Glutamatergic neuron (in vitro differentiated cells): Measurements from ENCODE around the gene ZBTB47. TPM values are rescaled to one million over a fixed set of nuclear protein-coding genes. Genes with fewer than 3 reads are reported as not detected.

Experiments used
- DNase-seq: peaks from one replicate; pipeline ENCODE4 v3.0.0; 2022
- H3K27ac Mint-ChIP-seq: one replicate; pipeline ENCODE4 v1.8.0; 2020; ENCODE audit warnings: mild to moderate bottlenecking, mixed read lengths, inconsistent platforms; ENCODE audit not compliant: unreplicated experiment
- H3K27me3 Mint-ChIP-seq: one replicate; pipeline ENCODE4 v1.8.0; 2020; ENCODE audit warnings: mild to moderate bottlenecking, moderate library complexity, mixed read lengths, inconsistent platforms; ENCODE audit not compliant: unreplicated experiment
- H3K36me3 Mint-ChIP-seq: one replicate; pipeline ENCODE4 v1.8.0; 2020; ENCODE audit warnings: mild to moderate bottlenecking, mixed read lengths, inconsistent platforms; ENCODE audit not compliant: unreplicated experiment
- H3K4me1 Mint-ChIP-seq: one replicate; pipeline ENCODE4 v1.8.0; 2020; ENCODE audit warnings: mild to moderate bottlenecking, low read depth, mixed read lengths, inconsistent platforms; ENCODE audit not compliant: unreplicated experiment
- H3K4me3 Mint-ChIP-seq: one replicate; pipeline ENCODE4 v1.8.0; 2020; ENCODE audit warnings: mild to moderate bottlenecking, mixed read lengths, inconsistent platforms; ENCODE audit not compliant: unreplicated experiment
- H3K9me3 Mint-ChIP-seq: one replicate; pipeline ENCODE4 v1.8.0; 2020; ENCODE audit warnings: mild to moderate bottlenecking, moderate library complexity, mixed read lengths, inconsistent platforms; ENCODE audit not compliant: unreplicated experiment
- total RNA-seq: library from RNA; stranded (reverse); fragmentation: NEBNext Ultra II Directional; extraction: Animal tissue kit (Norgen Biotek cat#: 25700); gene quantifications from one replicate; pipeline ENCODE4 v1.2.1, GENCODE V29; 2021; ENCODE audit not compliant: unreplicated experiment
- TF ChIP-seq, protein P1 (sequence below): fragments of 200-600 bp; sonication (generic); IDR thresholded peaks from one replicate; pipeline ENCODE4 v1.5.0; 2021; ENCODE audit not compliant: partially characterized antibody, unreplicated experiment

The ZBTB47 gene
- total RNA-seq, 1 donor from 2014 or later = 9.7 TPM

DNA sequence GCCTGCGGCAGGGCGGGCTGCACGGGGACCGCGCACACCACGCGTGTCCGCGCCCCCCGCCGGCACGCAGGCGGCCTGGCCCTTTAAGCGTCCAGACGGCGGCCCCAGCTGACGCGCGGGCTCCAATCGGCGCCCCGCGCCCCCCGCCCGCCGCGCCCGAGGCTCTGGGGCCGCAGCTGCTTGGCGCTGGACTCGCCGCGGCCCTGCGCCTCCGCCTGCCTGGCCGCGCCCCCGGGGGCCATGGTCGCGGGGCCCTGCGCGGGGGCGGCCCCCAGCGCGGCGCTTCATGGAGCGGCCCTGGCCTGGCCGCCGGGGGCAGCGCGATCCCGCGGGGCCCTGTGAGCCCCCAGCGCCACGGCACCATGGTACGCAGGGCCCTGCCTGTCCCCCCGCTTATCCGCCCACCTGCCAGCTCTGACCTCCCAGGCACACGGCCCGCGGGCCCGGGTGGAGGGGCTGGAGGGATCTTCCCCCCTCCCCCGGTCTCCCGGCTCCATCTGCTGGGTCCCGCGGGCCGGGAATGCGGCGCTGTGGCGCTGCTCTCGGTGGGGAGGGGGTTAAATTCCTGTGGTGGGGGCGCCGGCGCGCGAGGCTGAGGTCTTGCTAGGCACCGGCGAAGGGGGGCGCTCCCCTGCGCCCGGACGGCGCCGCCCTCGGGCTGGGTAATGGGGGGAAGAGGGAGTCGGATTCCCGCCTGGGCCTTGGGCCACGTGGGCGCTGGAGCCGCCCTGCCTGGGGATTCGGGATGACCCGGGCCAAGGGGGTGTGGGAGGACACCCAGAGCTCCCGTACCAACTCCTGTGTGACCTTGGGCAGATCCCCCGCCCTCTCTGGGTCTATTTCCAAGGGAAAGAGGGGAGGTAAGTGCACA, 1.1 kb downstream of the ZBTB47 start:
- Mint-ChIP-seq H3K4me3 (peak overlapping the region; percentile 49), H3K27me3 (peaks cover 22% of the 10 kb centered on the region), H3K9me3 (peaks cover 16% of the 10 kb centered on the region), H3K27ac (no peak overlapping the region), H3K36me3 (no peaks in the 10 kb centered on the region), H3K4me1 (peaks cover 38% of the 10 kb centered on the region)
- peak; percentile 71 for DNase-seq
- TF ChIP-seq, protein P1, sequence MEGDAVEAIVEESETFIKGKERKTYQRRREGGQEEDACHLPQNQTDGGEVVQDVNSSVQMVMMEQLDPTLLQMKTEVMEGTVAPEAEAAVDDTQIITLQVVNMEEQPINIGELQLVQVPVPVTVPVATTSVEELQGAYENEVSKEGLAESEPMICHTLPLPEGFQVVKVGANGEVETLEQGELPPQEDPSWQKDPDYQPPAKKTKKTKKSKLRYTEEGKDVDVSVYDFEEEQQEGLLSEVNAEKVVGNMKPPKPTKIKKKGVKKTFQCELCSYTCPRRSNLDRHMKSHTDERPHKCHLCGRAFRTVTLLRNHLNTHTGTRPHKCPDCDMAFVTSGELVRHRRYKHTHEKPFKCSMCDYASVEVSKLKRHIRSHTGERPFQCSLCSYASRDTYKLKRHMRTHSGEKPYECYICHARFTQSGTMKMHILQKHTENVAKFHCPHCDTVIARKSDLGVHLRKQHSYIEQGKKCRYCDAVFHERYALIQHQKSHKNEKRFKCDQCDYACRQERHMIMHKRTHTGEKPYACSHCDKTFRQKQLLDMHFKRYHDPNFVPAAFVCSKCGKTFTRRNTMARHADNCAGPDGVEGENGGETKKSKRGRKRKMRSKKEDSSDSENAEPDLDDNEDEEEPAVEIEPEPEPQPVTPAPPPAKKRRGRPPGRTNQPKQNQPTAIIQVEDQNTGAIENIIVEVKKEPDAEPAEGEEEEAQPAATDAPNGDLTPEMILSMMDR = no peak

DNA sequence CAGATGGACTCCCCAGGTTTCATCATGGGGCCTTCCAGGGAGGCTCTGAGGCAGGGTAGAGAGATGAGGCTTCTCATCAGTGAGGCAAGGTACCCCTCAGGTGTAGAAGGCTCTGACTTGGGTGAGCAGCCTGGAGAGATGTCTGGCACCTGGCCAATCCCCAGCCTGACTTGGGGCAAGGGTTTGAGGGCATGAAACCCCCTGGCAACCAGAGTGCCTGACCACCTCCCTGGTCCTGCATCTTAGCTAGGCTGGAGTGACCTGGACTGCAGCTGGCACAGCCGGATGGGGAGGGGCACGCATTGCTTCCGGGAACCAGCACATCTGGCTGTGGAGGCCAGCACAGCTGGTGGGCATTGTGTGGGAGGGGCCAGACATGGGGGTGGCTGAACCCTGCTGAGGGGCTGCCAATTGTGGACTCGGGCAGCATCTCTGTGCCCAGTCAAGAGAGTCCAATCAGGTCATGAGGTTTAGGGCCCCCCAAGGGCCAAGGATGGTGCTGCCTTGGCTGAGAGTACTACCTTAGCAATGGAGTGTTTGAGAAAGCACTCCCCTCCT, 1.9 kb downstream of the ZBTB47 start:
- peaks cover 24% of the 10 kb centered on the region for H3K27me3 Mint-ChIP-seq
- TF ChIP-seq, protein P1 = no peak
- H3K4me3 Mint-ChIP-seq = peak overlapping the region; percentile 49
- no peak overlapping the region for H3K27ac Mint-ChIP-seq
- peaks cover 35% of the 10 kb centered on the region for H3K4me1 Mint-ChIP-seq
- peaks cover 19% of the 10 kb centered on the region for H3K9me3 Mint-ChIP-seq
- no peak for DNase-seq
- H3K36me3 Mint-ChIP-seq = no peaks in the 10 kb centered on the region

DNA sequence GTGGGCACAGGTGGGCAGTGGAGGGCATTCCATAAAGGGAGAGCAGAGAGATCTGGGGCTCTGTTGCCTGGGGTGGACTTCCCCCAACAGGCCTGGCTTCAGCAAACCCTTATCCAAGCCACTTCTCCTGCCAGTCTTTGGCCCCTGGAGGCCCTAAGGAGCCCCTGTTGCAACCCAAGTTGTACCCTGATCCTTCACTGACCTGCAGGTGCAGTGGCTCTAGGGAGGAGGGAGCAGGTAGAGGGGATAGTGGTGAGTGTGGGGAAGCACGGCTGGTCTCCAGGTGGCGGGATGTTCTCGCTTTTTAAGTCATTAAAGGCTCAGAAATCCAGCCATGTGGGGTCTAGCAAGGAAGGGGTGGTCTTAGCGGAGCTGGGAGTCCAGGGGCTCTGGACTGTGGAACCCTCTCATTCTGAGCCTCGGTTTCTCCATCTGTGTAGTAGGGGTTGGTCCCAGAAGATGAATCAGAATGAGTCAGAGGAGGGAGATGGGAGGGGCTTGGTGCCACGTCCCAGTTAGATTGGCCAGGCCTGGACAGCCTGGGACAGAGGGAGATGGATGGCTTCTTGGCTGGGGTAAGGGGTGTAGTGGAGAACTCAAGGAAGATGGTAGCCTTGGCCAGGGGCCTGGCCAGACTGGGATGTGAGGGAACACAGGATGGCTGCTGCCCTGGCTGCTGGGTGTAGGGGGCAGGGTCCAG, 2.6 kb downstream of the ZBTB47 start:
- DNase-seq = no peak

DNA sequence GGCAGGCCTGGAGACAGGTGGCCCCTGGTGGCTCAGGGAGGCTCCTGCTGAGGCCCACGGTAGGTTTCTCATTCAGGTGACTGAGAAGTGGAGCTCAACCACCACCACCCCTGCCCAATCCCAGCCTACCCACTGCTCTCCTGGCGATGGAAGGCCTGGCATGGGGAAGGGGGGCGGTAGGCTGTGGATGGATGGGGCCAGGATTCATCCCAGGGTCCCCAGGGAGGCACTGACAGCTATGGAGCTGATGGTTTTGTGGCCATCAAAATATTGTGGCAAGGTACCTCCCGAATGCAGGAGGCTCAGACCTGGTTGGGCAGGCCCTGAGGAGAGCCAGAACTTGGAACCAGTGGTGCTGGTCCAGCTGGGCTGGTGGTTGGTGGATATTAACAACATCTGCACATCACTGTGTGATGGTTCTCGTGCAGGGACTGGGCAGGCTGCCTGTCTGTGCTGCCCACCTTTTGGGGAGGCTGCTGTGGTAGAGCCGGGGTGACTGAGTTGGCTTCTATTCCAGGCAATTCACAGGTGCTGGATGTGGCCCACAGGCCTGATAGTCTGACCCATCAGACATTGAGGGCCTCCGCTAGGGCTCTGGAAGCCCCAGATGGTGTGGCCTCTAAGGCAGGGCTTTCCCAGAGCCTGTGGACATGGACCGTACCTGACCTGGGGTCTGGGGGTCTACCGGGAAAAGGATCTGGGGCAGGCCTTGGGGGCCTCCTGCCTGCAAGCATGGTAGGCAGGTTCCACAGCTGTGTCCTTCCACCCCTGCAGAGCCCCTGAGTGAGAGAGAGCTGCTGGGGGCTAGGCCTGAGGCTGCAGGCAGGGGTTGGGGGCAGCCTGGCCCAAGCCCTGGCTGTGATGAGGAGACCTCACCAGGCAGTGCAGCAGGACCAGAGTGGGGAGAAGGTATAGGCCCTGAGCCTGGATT, 3.4 kb downstream of the ZBTB47 start:
- DNase-seq = no peak
- H3K9me3 Mint-ChIP-seq = peaks cover 14% of the 10 kb centered on the region
- H3K4me1 Mint-ChIP-seq = peaks cover 28% of the 10 kb centered on the region
- peaks cover 3% of the 10 kb centered on the region for H3K36me3 Mint-ChIP-seq
- H3K27ac Mint-ChIP-seq = no peak overlapping the region
- TF ChIP-seq, protein P1 = no peak
- no peak overlapping the region for H3K4me3 Mint-ChIP-seq
- peaks cover 21% of the 10 kb centered on the region for H3K27me3 Mint-ChIP-seq

More for the DNA sequence above, 2.6 kb downstream of the ZBTB47 start:
- TF ChIP-seq, protein P1 = no peak
- H3K36me3 Mint-ChIP-seq = no peaks in the 10 kb centered on the region
- peaks cover 17% of the 10 kb centered on the region for H3K9me3 Mint-ChIP-seq
- H3K27ac Mint-ChIP-seq = peak overlapping the region; percentile 48
- peaks cover 31% of the 10 kb centered on the region for H3K4me1 Mint-ChIP-seq
- peak overlapping the region; percentile 28 for H3K4me3 Mint-ChIP-seq
- peaks cover 23% of the 10 kb centered on the region for H3K27me3 Mint-ChIP-seq
